ENCODE measurements around the gene SNX27.

SNX27 gene

GRCh38 chr1:151653397-151653796, 41.5 kb downstream of the SNX27 start:
- TF ChIP-seq GATA3 (IDR thresholded peaks at IDR 0.05; ENCODE audit: low read depth, low read length) (no peak), GATA2 (IDR thresholded peaks at IDR 0.05; ENCODE audit: low read depth, low read length) (no peak)

- TF ChIP-seq GATA2 (IDR thresholded peaks at IDR 0.05; ENCODE audit: low read depth, low read length) (no peak), GATA3 (IDR thresholded peaks at IDR 0.05; ENCODE audit: low read depth, low read length) (no peak)
These were observed 43.5 kb downstream of the SNX27 start for GRCh38 chr1:151655371-151655770.

GRCh38 chr1:151661751-151662150, 49.9 kb downstream of the SNX27 start:
- TF ChIP-seq GATA3 (IDR thresholded peaks at IDR 0.05; ENCODE audit: low read depth, low read length) (no peak), GATA2 (IDR thresholded peaks at IDR 0.05; ENCODE audit: low read depth, low read length) (no peak)

- no peak for TF ChIP-seq GATA2 (IDR thresholded peaks at IDR 0.05; ENCODE audit: low read depth, low read length)
- no peak for TF ChIP-seq GATA3 (IDR thresholded peaks at IDR 0.05; ENCODE audit: low read depth, low read length)
These were observed 56.2 kb downstream of the SNX27 start for GRCh38 chr1:151668090-151668489.

- no peak for TF ChIP-seq GATA2 (IDR thresholded peaks at IDR 0.05; ENCODE audit: low read depth, low read length)
- TF ChIP-seq GATA3 (IDR thresholded peaks at IDR 0.05; ENCODE audit: low read depth, low read length): no peak
These were observed 61.6 kb downstream of the SNX27 start for GRCh38 chr1:151673407-151673806.

- TF ChIP-seq GATA2 (IDR thresholded peaks at IDR 0.05; ENCODE audit: low read depth, low read length) (no peak), GATA3 (IDR thresholded peaks at IDR 0.05; ENCODE audit: low read depth, low read length) (no peak)
These were observed 68.5 kb downstream of the SNX27 start for GRCh38 chr1:151680391-151680790.

GRCh38 chr1:151680826-151681225, 69.0 kb downstream of the SNX27 start:
- TF ChIP-seq GATA3 (IDR thresholded peaks at IDR 0.05; ENCODE audit: low read depth, low read length): no peak
- TF ChIP-seq GATA2 (IDR thresholded peaks at IDR 0.05; ENCODE audit: low read depth, low read length): no peak

- TF ChIP-seq GATA2 (IDR thresholded peaks at IDR 0.05; ENCODE audit: low read depth, low read length): no peak
- no peak for TF ChIP-seq GATA3 (IDR thresholded peaks at IDR 0.05; ENCODE audit: low read depth, low read length)
These were observed 70.1 kb downstream of the SNX27 start for GRCh38 chr1:151681923-151682322.

GRCh38 chr1:151684128-151684527, 72.3 kb downstream of the SNX27 start:
- no peak for TF ChIP-seq GATA2 (IDR thresholded peaks at IDR 0.05; ENCODE audit: low read depth, low read length)

GRCh38 chr1:151686561-151686960, 74.7 kb downstream of the SNX27 start:
- TF ChIP-seq GATA2 (IDR thresholded peaks at IDR 0.05; ENCODE audit: low read depth, low read length) (no peak), GATA3 (IDR thresholded peaks at IDR 0.05; ENCODE audit: low read depth, low read length) (no peak)

GRCh38 chr1:151689494-151689893, 77.6 kb downstream of the SNX27 start:
- no peak for TF ChIP-seq GATA3 (IDR thresholded peaks at IDR 0.05; ENCODE audit: low read depth, low read length)
- no peak for TF ChIP-seq GATA2 (IDR thresholded peaks at IDR 0.05; ENCODE audit: low read depth, low read length)

- TF ChIP-seq GATA2 (IDR thresholded peaks at IDR 0.05; ENCODE audit: low read depth, low read length) (no peak), GATA3 (IDR thresholded peaks at IDR 0.05; ENCODE audit: low read depth, low read length) (no peak)
These were observed 80.4 kb downstream of the SNX27 start for GRCh38 chr1:151692226-151692625.

- TF ChIP-seq GATA2 (IDR thresholded peaks at IDR 0.05; ENCODE audit: low read depth, low read length) (no peak), GATA3 (IDR thresholded peaks at IDR 0.05; ENCODE audit: low read depth, low read length) (no peak)
These were observed 81.3 kb downstream of the SNX27 start for GRCh38 chr1:151693057-151693651.

- TF ChIP-seq GATA2 (IDR thresholded peaks at IDR 0.05; ENCODE audit: low read depth, low read length) (no peak), GATA3 (IDR thresholded peaks at IDR 0.05; ENCODE audit: low read depth, low read length) (no peak)
These were observed 89.7 kb downstream of the SNX27 start for GRCh38 chr1:151701515-151701914.

GRCh38 chr1:151702936-151703335, 91.1 kb downstream of the SNX27 start:
- TF ChIP-seq GATA2 (IDR thresholded peaks at IDR 0.05; ENCODE audit: low read depth, low read length) (no peak), GATA3 (IDR thresholded peaks at IDR 0.05; ENCODE audit: low read depth, low read length) (no peak)

- TF ChIP-seq GATA3 (IDR thresholded peaks at IDR 0.05; ENCODE audit: low read depth, low read length): no peak
- TF ChIP-seq GATA2 (IDR thresholded peaks at IDR 0.05; ENCODE audit: low read depth, low read length): no peak
These were observed 92.0 kb downstream of the SNX27 start for GRCh38 chr1:151703813-151704212.
